Activated naive CD8-positive, alpha-beta T cell treated with anti-CD3 and anti-CD28 coated beads, Interleukin-2, amount 10 ng/mL, durations not matched to agents 7 days and 5 days (primary cell): Measurements from ENCODE around the gene CD6. TPM values are rescaled to one million over a fixed set of nuclear protein-coding genes. Genes with fewer than 3 reads are reported as not detected.

Source experiments
- ATAC-seq: fragments of 150-1000 bp; cut with Tn5 transposase; one replicate; pipeline ENCODE4 v1.10.0; 2021; ENCODE audit warnings: low read depth, moderate library complexity
- POLR2A ChIA-PET: fragments of 350-600 bp; sonication (Branson Sonifier 250); formaldehyde crosslinking; loops from one replicate; lab custom pipeline; 2021; ENCODE audit warnings: antibody characterized with exemption; lab: Charles Lee
- DNase-seq: peaks from one replicate; pipeline ENCODE4 v3.0.0; 2021
- H3K27ac Mint-ChIP-seq: one replicate; pipeline ENCODE4 v1.8.0; 2022; ENCODE audit warnings: mild to moderate bottlenecking, mixed read lengths
- H3K27me3 Mint-ChIP-seq: one replicate; pipeline ENCODE4 v1.8.0; 2022; ENCODE audit warnings: mild to moderate bottlenecking, moderate library complexity, mixed read lengths
- H3K36me3 Mint-ChIP-seq: one replicate; pipeline ENCODE4 v1.8.0; 2021; ENCODE audit warnings: mild to moderate bottlenecking, mixed read lengths
- H3K4me1 Mint-ChIP-seq: one replicate; pipeline ENCODE4 v1.8.0; 2021; ENCODE audit warnings: mixed read lengths
- H3K4me3 Mint-ChIP-seq: one replicate; pipeline ENCODE4 v1.8.0; 2022; ENCODE audit warnings: mild to moderate bottlenecking, moderate library complexity, mixed read lengths
- H3K9me3 Mint-ChIP-seq: one replicate; pipeline ENCODE4 v1.8.0; 2021; ENCODE audit warnings: mixed read lengths
- total RNA-seq, 2 experiments: library from RNA; stranded (reverse); gene quantifications; one replicate each; pipeline ENCODE4 v1.2.3, GENCODE V29; 2021

The CD6 gene
- total RNA-seq, 2 experiments from 2014 or later: 274 to 285 TPM

DNA sequence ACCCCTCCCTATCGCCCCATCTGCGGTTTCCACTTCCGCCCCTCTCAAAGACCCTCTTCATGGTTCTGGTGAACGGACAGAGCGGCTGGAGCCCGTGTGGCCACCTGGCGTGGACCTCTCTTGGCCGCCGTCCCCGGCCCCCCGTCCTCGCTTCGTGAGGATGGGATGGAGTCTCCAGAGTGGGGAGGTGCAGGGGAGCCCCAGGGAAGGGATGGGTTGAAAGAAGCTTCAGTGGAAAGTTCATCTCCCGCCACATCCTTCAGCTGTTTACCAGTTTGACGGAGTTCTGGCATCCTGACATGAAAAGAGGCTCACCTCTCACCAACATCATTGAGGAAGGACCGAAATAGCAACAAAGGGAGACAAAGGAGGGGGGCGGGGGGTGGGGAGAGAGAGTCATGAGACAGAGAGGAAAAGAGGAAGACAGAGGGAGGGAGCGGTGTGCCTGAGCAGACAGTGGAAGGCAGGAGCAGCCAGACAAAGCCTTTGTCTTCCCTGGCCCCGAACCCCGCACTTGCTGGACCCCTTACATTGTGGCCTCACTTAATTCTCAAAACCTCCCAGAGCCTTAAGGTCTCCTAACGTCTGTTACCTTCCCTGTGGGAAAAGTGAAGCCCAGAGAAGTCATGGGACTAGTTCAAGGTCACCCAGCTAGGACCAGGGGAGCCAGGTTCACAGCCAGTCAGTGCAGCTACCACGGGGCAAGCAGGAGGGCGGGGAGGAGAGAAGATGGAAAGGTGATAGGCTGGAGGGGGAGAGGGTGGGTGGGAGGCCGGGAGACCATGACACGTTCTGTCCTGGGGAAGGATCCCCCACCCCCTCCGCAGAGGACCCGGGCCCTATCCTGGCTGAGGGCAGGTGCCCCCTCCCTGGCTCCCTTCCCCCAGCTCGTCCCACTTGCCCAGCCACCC is 54.9 kb downstream of the CD6 start:
- ATAC-seq: peak; percentile 24
- Mint-ChIP-seq H3K36me3 (peaks cover 14% of the 10 kb centered on the region), H3K27me3 (no peaks in the 10 kb centered on the region)

DNA sequence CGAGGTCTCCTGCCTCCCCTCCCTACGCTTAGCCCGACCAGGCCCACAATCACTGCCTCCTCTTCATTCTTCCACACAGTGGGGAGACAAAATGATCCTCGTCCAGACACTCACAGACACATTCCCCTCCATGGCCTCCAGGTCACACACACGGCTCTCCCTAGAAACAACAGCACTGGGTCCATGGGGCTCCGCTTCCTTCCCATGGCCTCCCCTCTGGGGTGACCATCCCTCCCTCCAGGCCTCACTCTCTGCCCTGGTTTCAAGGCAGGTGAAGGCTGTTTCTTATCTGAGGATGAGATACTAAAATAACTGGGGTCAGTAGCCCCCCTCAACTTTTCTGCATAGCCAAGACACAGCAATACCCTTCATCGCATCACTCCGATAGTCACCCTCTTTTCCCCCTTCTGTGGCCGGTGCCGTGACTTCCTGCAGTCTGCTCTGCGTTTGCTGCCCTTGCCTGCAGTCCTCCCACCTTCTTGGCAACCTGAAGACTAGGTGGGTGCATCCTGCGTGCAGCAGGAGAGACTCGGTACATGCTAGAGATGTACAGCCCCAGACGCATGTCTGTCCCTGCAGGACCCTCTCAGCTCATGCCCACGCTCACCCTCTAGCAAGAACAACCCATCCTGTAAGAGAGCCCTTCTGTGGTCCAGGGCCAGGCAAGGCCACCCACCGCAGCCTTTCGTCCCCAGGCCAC is 55.8 kb downstream of the CD6 start:
- peak; percentile 51 for ATAC-seq

More for the DNA sequence above, 54.9 kb downstream of the CD6 start:
- Mint-ChIP-seq H3K4me1 (peaks cover 78% of the 10 kb centered on the region), H3K27ac (peak overlapping the region; percentile 95), H3K4me3 (peak overlapping the region; percentile 84), H3K9me3 (no peaks in the 10 kb centered on the region)
- peak; percentile 68 for DNase-seq
- POLR2A ChIA-PET: interaction anchor here (0.6 to 4.2 kb wide), 25 partner anchors 8 to 111 kb away, joined by 3 to 80 read pairs (median 7); partner anchors contain the start of gene CD5

DNA sequence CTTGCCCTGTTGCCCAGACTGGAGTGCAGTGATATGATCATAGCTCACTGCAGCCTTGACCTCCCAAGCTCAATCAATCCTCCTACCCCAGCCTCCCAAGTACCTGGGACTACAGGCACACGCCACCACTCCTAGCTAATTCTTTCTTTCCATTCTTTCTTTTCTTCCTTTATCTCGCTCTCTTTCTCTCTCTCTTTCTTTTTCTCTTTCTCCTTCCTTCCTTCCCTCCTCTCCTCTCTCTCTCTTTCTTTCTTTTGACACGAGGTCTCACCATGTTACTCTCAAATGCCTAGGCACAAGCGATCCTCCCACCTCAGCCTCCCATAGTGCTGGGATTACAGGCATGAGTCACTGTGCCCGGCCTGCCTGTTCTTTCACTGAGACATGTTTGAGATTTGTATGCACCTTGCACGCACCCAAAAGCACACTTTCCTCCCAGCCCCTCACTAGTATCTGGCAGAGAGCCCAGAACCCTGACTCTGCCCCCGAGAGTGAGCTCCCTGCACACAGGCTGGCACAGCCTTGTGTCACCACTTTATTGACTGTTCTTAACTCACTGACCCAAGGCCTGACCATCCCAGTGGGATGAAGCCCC is 56.8 kb downstream of the CD6 start:
- peaks cover 20% of the 10 kb centered on the region for H3K36me3 Mint-ChIP-seq
- H3K27ac Mint-ChIP-seq: peak overlapping the region; percentile 95
- H3K4me3 Mint-ChIP-seq: peak overlapping the region; percentile 84
- ATAC-seq (peak; percentile 27), DNase-seq (peak; percentile 46)
- peaks cover 66% of the 10 kb centered on the region for H3K4me1 Mint-ChIP-seq
- POLR2A ChIA-PET: interaction anchor here (0.5 to 4.2 kb wide), 13 partner anchors 9 to 112 kb away, joined by 4 to 80 read pairs (median 5); partner anchors contain the start of gene CD5
- no peaks in the 10 kb centered on the region for H3K27me3 Mint-ChIP-seq
- no peaks in the 10 kb centered on the region for H3K9me3 Mint-ChIP-seq

More for the DNA sequence above, 55.8 kb downstream of the CD6 start:
- H3K9me3 Mint-ChIP-seq: no peaks in the 10 kb centered on the region
- POLR2A ChIA-PET: interaction anchor here (0.8 to 4.2 kb wide), 18 partner anchors 9 to 112 kb away, joined by 3 to 80 read pairs (median 6); partner anchors contain the start of gene CD5
- peak overlapping the region; percentile 95 for H3K27ac Mint-ChIP-seq
- peaks cover 16% of the 10 kb centered on the region for H3K36me3 Mint-ChIP-seq
- DNase-seq: peak; percentile 59
- H3K4me1 Mint-ChIP-seq: peaks cover 72% of the 10 kb centered on the region
- no peaks in the 10 kb centered on the region for H3K27me3 Mint-ChIP-seq
- H3K4me3 Mint-ChIP-seq: peak overlapping the region; percentile 84

DNA sequence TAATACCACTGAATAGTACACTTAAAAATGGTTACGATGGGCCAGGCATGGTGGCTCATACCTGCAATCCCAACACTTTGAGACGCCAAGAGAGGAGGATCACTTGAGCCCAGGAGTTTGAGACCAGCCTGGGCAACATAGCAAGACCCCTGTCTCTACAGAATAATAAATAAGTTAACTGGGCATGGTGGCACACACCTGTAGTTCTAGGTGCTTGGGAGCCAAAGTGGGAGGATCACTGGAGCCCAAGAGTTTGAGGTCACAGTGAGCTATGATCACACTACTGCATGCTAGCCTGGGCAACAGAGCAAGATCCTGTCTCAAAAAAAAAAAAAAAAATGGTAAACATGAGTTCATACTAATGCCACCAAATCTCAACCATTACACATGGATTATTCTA is 61.3 kb downstream of the CD6 start:
- POLR2A ChIA-PET: interaction anchor here (0.7 to 1.4 kb wide), 3 partner anchors 9 to 48 kb away, joined by 3 to 4 read pairs (median 4); no protein-coding TSS in a partner anchor
- H3K4me1 Mint-ChIP-seq: peaks cover 37% of the 10 kb centered on the region
- no peaks in the 10 kb centered on the region for H3K27me3 Mint-ChIP-seq

DNA sequence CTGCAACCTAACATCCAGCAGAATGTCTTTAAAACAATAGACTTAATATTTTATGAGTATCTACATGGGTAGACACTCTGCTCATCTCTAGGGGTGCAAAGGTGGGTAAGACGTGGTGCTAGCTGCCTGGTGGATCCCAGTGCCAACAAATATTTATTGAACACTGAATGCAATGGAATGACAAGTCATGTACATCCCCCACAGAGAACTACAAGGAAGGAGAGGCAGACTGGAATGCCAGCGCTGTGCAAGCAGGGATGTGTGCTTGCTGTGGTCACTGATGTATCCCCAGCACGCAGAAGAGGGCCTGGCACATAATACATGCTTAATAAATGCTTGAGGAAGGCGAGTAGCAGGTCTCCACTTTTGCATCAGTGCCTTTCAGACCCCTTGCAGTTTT is 61.9 kb downstream of the CD6 start:
- Mint-ChIP-seq H3K27ac (no peak overlapping the region), H3K9me3 (no peaks in the 10 kb centered on the region), H3K4me3 (no peak overlapping the region), H3K27me3 (no peaks in the 10 kb centered on the region), H3K36me3 (peaks cover 26% of the 10 kb centered on the region), H3K4me1 (peaks cover 33% of the 10 kb centered on the region)
- POLR2A ChIA-PET: interaction anchor here (1.0 kb wide), 1 partner anchor 9 kb away, joined by 4 read pairs; no protein-coding TSS in a partner anchor
- ATAC-seq (no peak), DNase-seq (no peak)

More for the DNA sequence above, 61.3 kb downstream of the CD6 start:
- no peak for ATAC-seq
- no peak overlapping the region for H3K4me3 Mint-ChIP-seq
- no peak overlapping the region for H3K27ac Mint-ChIP-seq
- DNase-seq: no peak
- no peaks in the 10 kb centered on the region for H3K9me3 Mint-ChIP-seq
- H3K36me3 Mint-ChIP-seq: peaks cover 26% of the 10 kb centered on the region

DNA sequence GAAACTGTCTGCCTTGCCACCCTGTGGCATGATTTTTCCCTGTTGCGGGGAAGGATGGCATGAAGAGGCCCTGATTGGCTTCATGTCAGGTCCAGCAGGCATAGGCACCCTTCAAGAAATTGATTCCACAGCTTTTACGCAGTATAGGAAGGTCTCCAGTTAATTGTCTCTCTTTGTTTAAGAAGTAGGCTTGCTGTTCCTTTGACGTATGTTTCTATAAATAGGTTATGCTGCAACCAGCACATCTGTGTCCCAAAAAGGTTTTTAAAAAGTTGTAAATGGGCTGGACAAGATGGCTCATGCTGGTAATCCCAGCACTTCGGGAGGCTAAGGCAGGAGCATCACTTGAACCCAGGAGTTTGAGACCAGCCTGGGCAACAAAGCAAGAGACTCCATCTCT is 62.6 kb downstream of the CD6 start:
- Mint-ChIP-seq H3K36me3 (peaks cover 28% of the 10 kb centered on the region), H3K4me1 (peaks cover 28% of the 10 kb centered on the region), H3K27ac (no peak overlapping the region), H3K9me3 (no peaks in the 10 kb centered on the region), H3K27me3 (no peaks in the 10 kb centered on the region), H3K4me3 (no peak overlapping the region)
- ATAC-seq (no peak), DNase-seq (no peak)
- POLR2A ChIA-PET: interaction anchor here (1.1 to 1.2 kb wide), 2 partner anchors 8 to 68 kb away, joined by 3 to 7 read pairs; partner anchors contain the start of gene CD5

DNA sequence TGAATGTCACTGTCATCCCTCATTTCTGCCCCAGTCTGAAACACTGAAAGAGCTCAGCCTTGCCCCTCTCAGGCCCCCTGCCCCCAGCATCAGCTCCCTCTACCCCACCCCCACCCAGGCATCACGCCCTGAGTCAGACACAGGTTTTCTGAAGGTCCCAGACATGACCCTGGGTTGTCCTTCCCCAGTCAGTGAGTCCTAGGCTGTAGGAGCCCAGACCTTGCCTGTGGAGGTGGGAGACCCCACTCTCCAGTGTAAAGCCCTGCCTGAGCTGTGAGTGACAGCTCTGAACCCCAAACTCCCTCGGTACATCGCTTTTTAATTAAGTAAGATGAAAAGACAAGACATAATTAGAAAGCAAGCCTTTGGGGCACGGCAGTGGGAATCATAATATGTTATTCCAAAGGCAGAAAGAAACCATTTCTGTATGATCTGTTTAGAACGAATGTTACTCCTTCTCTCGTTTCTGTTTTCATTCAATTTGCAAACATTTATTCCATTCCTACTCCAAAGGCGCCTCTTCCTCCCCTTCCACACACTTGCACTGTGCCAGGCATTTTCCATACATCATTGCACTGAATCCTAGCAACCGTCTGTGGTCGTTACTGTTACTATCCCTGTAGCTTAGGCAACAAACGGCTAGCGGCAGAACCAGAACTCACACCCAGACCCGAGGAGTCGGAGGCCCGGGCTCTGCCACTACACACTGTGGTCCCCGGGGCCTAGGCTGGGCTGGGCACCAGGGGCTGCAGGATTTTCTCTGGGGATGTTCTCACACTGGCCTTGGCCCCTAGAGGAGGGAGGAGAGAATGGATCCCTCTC is 63.4 kb downstream of the CD6 start:
- no peak overlapping the region for H3K27ac Mint-ChIP-seq
- DNase-seq (no peak), ATAC-seq (no peak)
- no peaks in the 10 kb centered on the region for H3K27me3 Mint-ChIP-seq
- no peaks in the 10 kb centered on the region for H3K9me3 Mint-ChIP-seq
- POLR2A ChIA-PET: interaction anchor here (1.1 to 1.3 kb wide), 3 partner anchors 9 to 68 kb away, joined by 3 to 7 read pairs (median 3); partner anchors contain the start of gene CD5
- H3K36me3 Mint-ChIP-seq: peaks cover 28% of the 10 kb centered on the region
- peaks cover 30% of the 10 kb centered on the region for H3K4me1 Mint-ChIP-seq
- no peak overlapping the region for H3K4me3 Mint-ChIP-seq

DNA sequence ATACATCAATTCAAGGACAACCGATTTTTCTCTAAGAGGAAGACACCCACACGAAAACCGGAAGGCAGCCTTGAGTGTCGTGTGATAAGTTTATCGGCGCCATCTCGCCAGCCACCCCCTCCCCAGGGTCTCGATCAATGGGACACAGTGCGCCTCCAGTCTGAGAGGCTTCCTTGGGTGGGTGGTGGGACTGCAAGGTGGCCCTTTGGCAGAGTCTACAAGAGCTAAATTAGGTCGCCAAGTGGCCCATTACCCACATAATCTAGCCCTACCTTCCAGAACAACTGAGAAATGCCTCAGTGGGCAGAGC is 64.0 kb downstream of the CD6 start:
- H3K27ac Mint-ChIP-seq: no peak overlapping the region
- POLR2A ChIA-PET: interaction anchor here (1.3 kb wide), 1 partner anchor 53 kb away, joined by 3 read pairs; no protein-coding TSS in a partner anchor
- H3K36me3 Mint-ChIP-seq: peaks cover 27% of the 10 kb centered on the region
- no peaks in the 10 kb centered on the region for H3K9me3 Mint-ChIP-seq
- DNase-seq: no peak
- no peak for ATAC-seq
- no peaks in the 10 kb centered on the region for H3K27me3 Mint-ChIP-seq
- H3K4me1 Mint-ChIP-seq: peaks cover 31% of the 10 kb centered on the region
- no peak overlapping the region for H3K4me3 Mint-ChIP-seq

DNA sequence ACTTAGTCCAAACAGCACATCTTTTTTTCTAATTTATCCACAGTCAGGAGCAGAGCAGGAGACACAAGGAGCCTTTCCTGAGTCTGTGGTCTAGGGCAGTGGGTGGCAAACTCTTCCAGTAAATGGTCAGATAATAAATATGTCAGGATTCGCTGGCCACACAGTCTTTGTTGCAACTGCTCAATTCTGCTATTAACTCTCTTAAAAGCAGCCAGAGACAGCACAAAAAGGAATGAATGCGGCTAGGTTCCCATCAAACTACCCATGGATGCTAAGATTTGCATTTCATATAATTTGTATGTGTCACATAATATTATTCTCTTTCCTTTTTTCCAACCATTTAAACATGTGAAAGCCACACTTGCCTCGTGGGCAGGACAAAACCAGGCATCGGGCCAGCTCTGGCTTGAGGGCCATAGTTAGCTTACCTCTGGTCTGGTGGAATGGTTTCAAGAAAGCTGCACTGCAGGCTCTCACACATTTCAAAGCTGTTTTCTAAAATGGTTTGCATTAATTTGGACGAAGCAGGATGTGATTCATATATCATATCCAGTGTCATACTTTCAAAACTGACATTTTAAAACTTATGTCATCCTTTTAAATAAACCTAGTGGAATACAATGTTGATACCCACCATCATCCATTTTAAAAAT is 66.1 kb downstream of the CD6 start:
- Mint-ChIP-seq H3K9me3 (no peaks in the 10 kb centered on the region), H3K4me3 (no peak overlapping the region), H3K27ac (peak overlapping the region; percentile 89), H3K4me1 (peaks cover 38% of the 10 kb centered on the region), H3K36me3 (peaks cover 14% of the 10 kb centered on the region), H3K27me3 (no peaks in the 10 kb centered on the region)
- no peak for ATAC-seq
- DNase-seq: no peak
- POLR2A ChIA-PET: interaction anchor here (0.6 to 2.4 kb wide), 3 partner anchors 10 to 51 kb away, joined by 4 to 13 read pairs (median 5); no protein-coding TSS in a partner anchor

DNA sequence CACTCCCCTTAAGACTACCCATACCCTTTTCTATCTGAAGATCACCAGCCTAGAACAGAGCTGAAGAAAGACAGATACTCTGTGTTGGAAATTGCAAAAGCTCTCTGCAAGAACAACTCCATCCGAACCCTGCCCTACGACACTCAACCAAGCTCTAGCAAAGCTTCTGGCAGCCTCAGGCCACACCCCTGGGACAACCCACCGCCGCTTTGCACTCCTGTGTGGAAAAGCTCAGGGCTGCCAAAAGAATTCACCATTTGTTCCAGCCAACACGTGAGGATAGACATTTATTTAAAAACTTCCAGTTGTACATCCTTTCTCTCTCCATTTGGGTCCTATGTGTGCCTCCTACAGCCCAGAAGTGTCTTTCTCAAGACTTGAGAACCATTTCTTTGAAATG is 68.4 kb downstream of the CD6 start:
- no peak for ATAC-seq
- peaks cover 40% of the 10 kb centered on the region for H3K4me1 Mint-ChIP-seq
- H3K27ac Mint-ChIP-seq: peak overlapping the region; percentile 63
- H3K27me3 Mint-ChIP-seq: no peaks in the 10 kb centered on the region
- H3K9me3 Mint-ChIP-seq: no peaks in the 10 kb centered on the region
- peaks cover 8% of the 10 kb centered on the region for H3K36me3 Mint-ChIP-seq
- POLR2A ChIA-PET: interaction anchor here (0.5 to 6.2 kb wide), 5 partner anchors 13 to 70 kb away, joined by 3 to 80 read pairs (median 3); no protein-coding TSS in a partner anchor
- no peak for DNase-seq
- no peak overlapping the region for H3K4me3 Mint-ChIP-seq

DNA sequence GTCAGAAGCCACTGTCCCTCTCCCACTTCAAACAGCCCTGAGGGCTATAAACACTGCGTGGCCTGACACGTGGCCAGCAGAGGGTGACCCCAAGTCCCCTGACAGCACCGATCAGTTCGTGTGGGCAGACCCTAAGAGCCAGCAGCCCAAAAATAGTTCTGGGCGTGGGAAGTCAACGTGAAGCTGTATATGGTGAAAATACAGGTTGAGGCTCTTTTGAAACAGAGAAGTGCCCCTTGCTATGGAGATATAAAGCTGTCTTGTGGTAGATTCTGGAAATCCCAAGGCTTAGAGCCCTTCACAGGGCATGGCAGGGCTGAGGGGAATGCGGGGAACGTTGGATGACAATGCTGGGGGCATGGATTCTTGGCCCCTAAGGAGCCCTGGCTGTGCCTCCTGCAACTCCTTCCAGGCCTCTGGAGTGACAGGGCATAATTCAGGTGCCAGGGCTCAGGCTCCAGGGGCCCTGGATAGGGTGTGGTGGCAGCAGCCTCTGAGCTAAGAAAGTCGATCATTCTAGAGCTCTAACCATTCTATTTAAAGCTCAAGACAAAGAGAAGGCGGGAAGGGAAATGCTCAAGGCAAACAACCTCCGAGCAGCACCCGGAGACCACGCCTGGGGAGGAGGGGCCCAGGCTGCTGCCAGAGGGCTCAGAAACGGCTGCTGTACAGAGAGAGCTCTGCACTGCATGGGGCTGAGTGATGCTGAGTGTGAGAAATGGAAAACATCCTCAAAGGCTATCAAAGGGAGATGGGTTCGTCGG is 70.5 kb downstream of the CD6 start:
- Mint-ChIP-seq H3K27me3 (no peaks in the 10 kb centered on the region), H3K4me1 (peaks cover 44% of the 10 kb centered on the region), H3K27ac (peak overlapping the region; percentile 96), H3K4me3 (peak overlapping the region; percentile 75), H3K9me3 (no peaks in the 10 kb centered on the region), H3K36me3 (peaks cover 6% of the 10 kb centered on the region)
- DNase-seq: peak; percentile 82
- peak; percentile 100 for ATAC-seq
- POLR2A ChIA-PET: interaction anchor here (0.6 to 6.2 kb wide), 31 partner anchors 8 to 387 kb away, joined by 3 to 80 read pairs (median 8); partner anchors contain the start of genes CD5, CPSF7 and TMEM109
